ENCODE data around the gene KATNAL2. TPM values are rescaled to one million over a fixed set of nuclear protein-coding genes. Genes with fewer than 3 reads are reported as not detected.
A peak's percentile ranks its signal among the peaks of the same experiment; 100 is the strongest.

The KATNAL2 gene
- total RNA-seq, 1 experiment from 2014 or later = 21.7 TPM

DNA sequence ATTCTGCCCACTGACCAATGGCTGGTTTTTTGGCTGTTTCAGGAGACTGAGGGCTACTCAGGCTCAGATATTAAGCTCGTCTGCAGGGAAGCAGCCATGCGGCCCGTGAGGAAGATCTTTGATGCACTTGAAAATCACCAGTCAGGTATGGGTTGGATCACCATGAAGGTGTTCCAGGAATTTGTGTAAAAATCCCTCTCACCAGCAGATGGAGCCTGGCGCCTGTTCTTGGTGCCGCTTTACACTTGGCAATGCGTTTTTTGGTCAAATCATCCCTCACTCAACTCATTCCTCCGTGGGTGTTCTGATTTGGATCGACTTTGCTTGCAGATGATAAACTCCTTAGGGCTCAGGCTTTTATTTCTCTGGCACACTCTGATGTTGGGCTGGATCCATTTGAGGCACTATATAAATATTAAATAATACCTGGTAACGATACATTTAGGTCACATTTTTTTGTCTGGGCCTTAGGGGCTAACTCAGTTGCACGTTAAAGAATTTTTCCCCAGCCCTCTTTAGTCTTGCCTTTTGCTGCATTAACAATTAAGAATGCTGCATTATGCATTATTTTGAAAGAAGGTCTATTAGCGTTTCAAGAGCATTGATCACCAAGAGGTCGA lies 182.9 kb downstream of the KATNAL2 start:
- no peak overlapping the region for H2BK12ac ChIP-seq (ENCODE audit: insufficient read length, low read depth, low read length)
- peak; percentile 89 for TF ChIP-seq CTCF (conservative IDR thresholded peaks at IDR 0.05)
- H2AFZ ChIP-seq (ENCODE audit: low read length) = no peak overlapping the region
- no peak overlapping the region for H3T11ph ChIP-seq (ENCODE audit: low read length)
- Mint-ChIP-seq H3K4me1 (peaks cover 16 to 19% of the 10 kb centered on the region in 2 experiments), H3K27me3 (ENCODE audit: low read depth) (no peaks in the 10 kb centered on the region), H3K9me3 (no peaks in the 10 kb centered on the region), H3K27ac (no peak overlapping the region), H3K4me3 (no peak overlapping the region), H3K36me3 (ENCODE audit: insufficient read depth in 1 of 3, low read depth in 3 of 3) (peaks cover 0 to 9% (median 0%) of the 10 kb centered on the region in 3 experiments; a peak in 1 of 7 replicates)
- H2BK20ac ChIP-seq (ENCODE audit: low read depth, low read length, poor library complexity, severe bottlenecking) = no peak overlapping the region
- no peaks in the 10 kb centered on the region for H3K27me3 ChIP-seq (ENCODE audit: insufficient read depth, low read length)
- no peak overlapping the region for H2BK120ac ChIP-seq (ENCODE audit: low read depth, low read length, poor library complexity, severe bottlenecking)
- no CpG with 5 or more reads among the region's 12 CpGs for WGBS (ENCODE audit: extremely low coverage, insufficient read length, low lambda C conversion rate)
- no peak overlapping the region for H3K56ac ChIP-seq (ENCODE audit: insufficient read length, low read depth, low read length)
- peak; percentile 78 for DNase-seq
- no peaks in the 10 kb centered on the region for H3K4me1 ChIP-seq (ENCODE audit: insufficient read depth, low read length)
- H3K79me1 ChIP-seq (ENCODE audit: insufficient read depth, low read depth, low read length, poor library complexity, severe bottlenecking) = no peaks in the 10 kb centered on the region
- H4K5ac ChIP-seq (ENCODE audit: insufficient read length, low read depth, low read length) = no peak overlapping the region
- no peak overlapping the region for H3K4me2 ChIP-seq (ENCODE audit: insufficient read depth, insufficient read length, low read length)
- no peak overlapping the region for H2AK5ac ChIP-seq (ENCODE audit: insufficient read length, low read length)
- no peak overlapping the region for H3K18ac ChIP-seq (ENCODE audit: insufficient read length, low read depth, low read length)
- no peak overlapping the region for H2BK15ac ChIP-seq (ENCODE audit: low read depth, low read length)
- no peak overlapping the region for H4K91ac ChIP-seq (ENCODE audit: insufficient read length, low read depth, low read length)
- no peak overlapping the region for H3K14ac ChIP-seq (ENCODE audit: insufficient read depth, low read length)
- no peaks in the 10 kb centered on the region for H3K9me3 ChIP-seq (ENCODE audit: control insufficient read depth, low read depth, low read length)
- H3K9ac ChIP-seq (ENCODE audit: extremely low read depth, insufficient read length, low read length) = no peak overlapping the region
- no peak overlapping the region for H3K23ac ChIP-seq (ENCODE audit: insufficient read length, low read depth, low read length)
- no peak overlapping the region for H3K4ac ChIP-seq (ENCODE audit: low read depth, low read length)
- H3K23me2 ChIP-seq (ENCODE audit: insufficient read length, low read depth, low read length, poor library complexity, severe bottlenecking) = no peaks in the 10 kb centered on the region
- no peak overlapping the region for H3K27ac ChIP-seq (ENCODE audit: insufficient read length, low read depth, low read length)
- H4K8ac ChIP-seq (replicated peaks; ENCODE audit: insufficient read length, low read depth, low read length) = no peak overlapping the region
- no peaks in the 10 kb centered on the region for H3K79me2 ChIP-seq (ENCODE audit: insufficient read depth, low read length)
- H2BK5ac ChIP-seq (ENCODE audit: insufficient read length, low read length) = no peak overlapping the region
- no peaks in the 10 kb centered on the region for H4K20me1 ChIP-seq (ENCODE audit: control insufficient read depth, insufficient read depth, insufficient read length)
